NCI-H510A (cell line): ENCODE measurements around the gene EPN2.

ENCODE experiments used
- DNase-seq: peaks from one replicate; lab custom pipeline; 2025; lab: John Stamatoyannopoulos, UW

The EPN2 gene

DNA sequence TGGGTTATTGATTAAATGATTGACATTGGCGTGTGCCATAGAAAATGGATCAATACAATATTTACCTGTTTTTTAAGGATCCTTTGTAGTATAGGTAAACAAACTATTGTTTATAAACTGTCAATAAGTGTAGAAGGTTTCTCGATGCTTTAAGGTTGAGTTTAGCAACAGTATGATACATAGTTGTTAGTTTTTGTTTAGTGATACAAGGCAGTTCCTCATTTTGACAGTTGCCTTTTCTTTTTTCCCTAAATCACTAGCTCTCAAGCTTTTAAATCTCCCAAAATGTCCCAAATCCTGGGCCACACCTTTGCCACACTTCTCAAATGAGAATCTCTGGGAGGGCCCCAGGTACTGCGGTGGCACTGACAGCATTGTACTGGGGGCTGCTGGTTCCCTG lies 57.3 kb downstream of the EPN2 start:
- DNase-seq: no peak

DNA sequence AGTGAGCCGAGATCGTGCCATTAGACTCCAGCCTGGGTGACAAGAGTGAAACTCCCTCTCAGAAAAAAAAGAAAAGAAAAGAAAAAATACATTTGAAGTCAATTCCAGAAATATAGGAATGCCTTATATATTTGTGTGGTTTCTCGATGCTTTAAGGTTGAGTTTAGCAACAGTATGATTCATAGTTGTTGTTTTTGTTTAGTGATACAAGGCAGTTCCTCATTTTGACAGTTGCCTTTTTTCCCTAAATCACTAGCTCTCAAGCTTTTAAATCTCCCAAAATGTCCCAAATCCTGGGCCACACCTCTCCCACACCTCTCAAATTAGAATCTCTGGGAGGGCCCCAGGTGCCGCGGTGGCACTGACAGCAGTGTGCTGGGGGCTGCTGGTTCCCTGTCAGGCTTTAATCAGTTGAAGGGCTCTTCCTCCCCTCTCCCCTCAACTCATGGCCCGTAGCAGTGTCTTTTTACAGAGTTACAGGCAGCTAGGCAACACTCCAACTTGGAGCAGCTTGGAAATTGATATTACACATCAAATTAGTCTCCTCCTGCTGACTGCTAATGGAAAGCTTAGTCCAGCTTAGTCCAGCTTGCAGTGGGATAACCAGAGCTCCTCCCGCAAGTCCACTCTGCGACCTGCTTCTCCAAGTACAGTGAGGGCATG lies 58.4 kb downstream of the EPN2 start:
- no peak for DNase-seq

DNA sequence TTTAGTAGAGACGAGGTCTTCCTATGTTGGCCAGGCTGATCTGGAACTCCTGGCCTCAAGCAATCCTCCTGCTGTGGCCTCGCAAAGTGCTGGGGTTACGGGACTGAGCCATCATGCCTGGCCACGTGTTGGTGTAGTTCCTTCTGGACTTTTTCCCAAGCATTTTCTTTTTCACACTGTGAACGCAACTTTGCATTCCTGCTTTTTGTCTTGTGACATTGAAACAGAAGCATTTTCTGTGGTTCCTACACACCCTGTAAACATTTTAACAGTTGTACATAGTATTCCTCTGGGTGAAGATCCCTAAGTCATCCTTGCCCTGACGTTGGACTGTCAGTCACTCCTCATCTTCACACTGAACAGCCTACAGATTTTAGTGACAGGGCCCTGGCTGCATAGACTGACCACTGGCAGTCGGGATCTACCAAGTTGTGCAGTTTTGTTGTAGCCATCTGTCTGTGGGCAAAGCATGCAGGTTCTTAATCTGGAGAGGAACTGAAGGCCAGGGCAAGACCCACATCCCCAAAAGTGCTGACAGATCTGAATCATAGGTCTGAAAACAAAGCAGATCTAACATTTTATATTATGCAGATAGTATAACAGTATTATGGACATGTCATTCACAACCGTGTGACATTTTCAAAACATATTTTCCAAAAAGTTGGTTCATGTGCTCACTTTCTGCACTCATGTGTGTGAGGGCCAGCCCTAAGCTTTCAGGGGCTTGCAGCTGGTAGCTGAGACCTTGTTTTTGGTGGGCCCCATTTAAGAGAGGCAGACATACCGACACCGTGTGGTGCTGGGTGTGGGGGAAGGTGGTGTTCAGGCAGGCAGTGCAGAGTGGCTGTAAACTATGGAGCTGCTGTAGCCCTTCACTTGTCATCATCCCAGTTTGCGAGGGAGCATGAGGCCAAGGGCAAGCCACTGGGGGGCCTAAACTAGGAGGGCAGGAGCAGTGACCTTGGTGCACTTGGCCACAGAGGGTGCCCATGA lies 59.9 kb downstream of the EPN2 start:
- no peak for DNase-seq

DNA sequence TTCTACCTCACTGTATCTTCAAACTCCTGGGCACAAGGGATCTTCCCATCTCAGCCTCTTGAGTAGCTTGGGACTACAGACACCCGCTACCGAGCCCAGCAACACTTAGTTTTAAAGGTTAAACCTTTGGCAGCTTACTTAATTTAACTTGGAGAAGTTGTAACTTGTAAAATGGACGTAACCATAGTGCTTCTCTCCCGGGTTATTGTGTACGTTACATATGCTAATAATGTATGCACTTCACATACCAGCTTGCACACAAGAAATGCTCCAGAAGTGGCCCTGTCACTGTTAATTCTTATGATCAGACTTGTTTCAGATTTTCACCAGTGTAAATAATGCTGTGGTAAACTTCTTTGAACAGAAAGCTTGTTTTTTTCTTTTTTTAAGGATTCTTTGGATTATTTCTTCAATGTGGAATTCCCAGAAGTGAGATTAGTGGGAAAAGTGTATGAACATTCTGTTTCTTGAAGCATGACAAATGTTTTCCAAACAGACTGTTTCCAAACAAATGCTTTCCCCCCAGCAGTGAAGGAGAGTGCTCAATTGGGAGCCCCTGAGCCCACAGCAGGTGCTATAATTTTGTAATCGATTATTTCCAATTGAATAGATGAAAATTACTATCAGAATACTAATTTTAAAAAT lies 61.5 kb downstream of the EPN2 start:
- DNase-seq: no peak

DNA sequence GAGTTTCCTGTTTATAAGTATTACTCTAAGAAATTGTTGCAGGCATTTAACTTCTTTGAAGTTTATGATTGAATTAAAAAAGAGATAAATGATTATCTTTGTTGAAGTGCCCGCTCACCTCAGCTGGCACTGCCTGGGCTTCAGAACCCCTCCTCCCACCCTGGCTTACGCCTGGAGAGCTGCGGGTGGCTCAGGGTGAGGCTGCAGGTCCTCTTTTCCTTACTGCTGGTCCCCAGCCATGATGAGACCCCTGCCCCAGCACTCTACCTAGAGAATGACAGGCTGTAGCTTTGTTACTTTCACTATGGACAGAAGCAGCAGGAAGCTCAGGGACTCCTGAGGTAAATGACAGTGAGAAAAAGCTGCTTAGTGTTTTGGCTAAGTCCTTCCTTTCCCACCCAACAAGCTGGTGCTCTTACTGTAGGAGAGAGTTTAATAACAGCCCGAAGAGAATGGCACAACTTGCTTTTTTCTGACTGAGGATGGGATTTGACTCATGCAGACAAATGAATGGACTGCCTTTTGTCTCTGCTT lies 62.1 kb downstream of the EPN2 start:
- DNase-seq: no peak

DNA sequence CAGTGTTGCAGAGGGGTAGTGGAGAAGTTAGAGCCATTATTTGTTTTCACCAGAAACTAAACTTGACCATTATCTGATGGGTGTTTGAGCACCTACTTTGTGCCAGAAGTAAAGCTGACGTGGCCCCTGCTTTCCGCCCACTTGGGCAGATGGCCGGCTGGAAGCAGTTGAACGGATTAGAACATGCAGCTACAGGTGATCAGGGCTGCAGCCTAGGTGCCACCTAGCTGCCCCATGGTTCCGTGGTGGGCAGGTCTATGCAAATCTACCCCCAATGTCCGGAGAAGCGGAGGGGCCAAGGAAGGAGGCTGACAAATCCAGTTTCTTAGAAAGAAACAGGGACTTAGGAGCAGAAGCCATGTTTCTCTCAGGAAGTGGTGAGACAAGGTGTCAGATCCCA lies 62.7 kb downstream of the EPN2 start:
- no peak for DNase-seq

DNA sequence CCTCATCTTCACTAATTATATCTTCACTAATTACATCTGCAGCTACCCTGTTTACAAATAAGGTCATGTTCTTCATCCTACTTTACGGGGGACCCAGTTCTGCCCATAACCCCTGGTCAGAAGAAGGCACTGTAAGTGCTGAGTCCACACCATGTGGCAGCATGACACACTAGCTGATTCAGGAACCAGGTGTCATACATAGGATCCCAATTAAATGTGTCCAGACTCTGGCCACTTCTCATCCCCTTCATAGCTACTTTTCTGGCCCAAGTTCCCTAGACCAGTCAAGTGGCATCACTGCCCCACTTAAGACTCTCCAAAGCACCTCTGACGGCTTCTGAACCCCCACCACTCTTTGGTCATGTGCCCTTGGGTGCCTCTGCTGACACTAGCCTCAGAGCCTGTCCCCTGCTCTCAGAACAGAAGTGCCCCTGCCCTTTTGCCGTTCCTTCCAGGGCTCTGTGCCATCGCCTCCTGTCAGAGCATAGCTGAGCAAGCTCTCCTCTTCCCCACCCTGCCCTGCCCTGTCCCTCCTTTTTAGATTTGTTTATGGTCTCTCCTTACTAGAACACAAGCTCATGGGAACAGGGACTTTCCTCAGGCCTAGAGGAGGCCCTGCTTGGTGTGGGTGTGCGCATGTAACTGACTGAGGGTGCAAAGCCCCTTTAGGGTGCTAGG lies 64.2 kb downstream of the EPN2 start:
- DNase-seq: no peak

DNA sequence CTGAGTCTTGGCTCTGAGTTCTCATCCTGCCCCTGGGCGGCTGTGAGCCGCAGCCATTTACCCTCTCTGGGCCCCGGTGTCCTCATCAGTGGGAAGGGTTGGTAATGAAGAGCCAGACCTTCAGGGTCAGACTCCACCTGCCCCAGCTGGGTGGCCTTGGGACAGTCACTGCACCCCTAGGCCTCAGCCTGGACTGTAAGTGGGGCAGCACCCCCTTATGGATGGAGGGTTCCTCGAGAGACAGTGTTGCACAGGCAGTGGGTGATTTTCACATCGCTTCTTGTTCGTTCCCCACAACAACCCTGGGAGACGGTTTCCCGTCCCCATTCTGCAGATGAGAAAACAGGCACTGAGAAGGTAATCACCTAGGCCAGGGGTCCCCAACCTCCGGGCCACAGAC lies 64.8 kb downstream of the EPN2 start:
- no peak for DNase-seq

DNA sequence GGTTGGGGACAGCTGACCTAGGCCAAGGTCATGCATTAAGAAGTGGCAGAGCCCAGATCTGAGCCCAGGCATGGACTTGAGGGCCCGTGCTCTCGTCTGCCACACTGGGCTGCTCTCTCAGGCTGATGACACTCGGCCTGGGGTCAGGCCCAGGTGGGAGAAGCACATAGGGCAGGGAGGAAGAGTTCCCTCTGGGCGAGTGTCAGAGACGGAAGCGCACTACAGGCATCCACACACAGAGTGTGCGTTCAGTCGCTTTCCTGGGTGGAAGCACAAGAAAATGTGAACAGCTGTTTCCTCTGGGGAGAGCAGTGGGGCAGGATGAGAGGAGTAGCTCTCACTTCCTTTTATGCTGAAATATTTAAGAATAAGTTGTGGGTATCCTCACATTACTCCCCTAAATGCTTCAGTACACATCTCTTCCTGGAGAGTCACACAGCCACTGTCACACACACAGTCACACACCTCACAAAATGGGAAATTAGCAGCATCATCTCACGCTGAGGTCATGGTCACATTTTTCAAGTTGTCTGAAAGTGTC lies 65.7 kb downstream of the EPN2 start:
- DNase-seq: no peak

DNA sequence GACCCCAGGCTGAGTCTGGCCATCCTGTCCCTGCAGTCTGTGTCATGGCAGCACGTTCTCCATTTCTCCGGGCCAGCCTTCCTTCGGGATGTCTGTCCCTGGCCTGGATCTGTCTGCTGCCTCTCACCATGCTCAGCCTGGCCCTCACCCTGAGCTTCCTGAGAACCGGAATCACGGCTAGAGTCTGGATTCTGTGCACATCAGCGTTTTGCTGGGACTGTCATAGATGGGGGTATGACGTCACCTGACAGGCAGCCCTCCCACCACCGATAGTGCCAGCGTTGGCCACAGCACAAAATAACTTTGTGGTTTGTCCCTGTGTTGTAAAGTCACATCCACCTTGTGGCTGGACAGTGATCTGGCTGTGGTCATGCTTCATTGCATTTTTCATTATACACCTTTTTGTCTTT lies 66.2 kb downstream of the EPN2 start:
- no peak for DNase-seq

DNA sequence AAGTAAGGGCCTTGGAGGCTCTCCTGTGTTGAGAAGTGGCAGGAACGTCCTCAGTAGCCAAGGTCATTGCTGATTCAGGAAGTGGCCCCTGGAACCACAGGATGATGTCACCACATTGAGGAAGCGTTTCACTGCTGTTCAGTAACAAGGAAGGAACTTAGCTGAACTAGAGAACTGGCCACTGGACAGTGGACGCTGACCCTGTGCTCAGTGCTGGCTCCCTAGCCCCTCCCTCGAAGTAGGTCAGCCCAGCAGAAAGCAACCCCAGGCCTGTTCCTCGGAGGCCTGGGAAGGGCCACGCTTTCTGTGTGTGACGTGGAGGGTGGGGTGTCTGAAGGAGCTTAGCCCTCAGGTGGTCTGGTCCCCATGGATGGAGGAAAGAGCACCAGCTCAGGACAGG lies 67.0 kb downstream of the EPN2 start:
- DNase-seq: no peak

DNA sequence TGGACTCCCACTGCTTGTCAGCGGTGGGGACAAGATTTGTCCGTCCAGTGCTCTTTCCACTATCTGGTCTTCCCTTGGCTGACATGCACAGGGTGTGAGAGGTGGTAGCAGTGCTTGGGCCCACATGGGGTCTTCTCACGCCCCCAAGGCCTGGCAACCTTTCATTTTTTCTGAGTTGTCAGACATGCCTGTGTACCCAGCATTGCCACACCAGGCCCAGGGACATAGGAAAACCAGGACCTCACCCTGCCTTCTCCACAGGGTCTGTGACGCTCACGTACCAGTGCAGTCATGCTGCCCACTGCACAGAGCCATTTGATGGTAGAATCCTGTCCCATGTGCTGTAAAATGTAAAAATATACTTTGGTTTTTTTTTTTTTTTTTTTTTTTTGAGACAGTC lies 67.6 kb downstream of the EPN2 start:
- DNase-seq: no peak

DNA sequence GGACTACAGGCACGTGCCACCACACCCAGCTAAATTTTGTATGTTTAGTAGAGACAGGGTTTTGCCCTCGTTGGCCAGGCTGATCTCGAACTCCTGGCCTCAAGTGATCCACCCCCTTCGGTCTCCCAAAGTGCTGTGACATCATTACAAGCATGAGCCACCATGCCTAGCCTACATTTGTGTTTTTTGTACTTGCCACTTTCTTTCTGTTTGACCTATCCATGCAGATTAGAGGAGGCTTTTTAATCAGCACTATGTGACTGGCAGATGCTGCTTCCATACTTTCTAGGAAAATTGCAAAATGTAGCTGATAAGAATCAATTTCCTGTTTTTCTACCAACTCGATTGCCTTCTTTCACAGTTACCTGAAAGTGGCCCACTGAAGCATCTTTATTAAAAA lies 68.1 kb downstream of the EPN2 start:
- no peak for DNase-seq

DNA sequence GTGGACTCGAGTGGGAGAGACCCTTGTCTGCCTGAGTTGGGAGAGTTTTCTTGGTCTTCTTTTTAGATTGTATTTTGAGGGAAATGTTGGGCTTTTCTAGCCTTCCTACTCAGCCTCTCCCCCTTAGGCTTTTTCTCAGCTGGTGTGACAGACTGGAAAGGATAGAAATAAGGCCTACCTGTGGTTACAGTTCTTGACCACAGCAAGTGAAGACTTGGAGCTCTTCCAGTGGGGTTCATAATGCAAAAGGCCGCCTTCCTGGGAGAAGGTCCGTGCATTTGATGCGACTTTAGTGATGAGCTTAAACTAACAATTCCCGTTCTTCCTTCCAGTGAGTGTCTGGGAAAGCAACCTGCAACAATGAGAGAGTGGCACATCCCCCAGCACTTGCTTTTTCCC lies 68.6 kb downstream of the EPN2 start:
- DNase-seq: no peak

DNA sequence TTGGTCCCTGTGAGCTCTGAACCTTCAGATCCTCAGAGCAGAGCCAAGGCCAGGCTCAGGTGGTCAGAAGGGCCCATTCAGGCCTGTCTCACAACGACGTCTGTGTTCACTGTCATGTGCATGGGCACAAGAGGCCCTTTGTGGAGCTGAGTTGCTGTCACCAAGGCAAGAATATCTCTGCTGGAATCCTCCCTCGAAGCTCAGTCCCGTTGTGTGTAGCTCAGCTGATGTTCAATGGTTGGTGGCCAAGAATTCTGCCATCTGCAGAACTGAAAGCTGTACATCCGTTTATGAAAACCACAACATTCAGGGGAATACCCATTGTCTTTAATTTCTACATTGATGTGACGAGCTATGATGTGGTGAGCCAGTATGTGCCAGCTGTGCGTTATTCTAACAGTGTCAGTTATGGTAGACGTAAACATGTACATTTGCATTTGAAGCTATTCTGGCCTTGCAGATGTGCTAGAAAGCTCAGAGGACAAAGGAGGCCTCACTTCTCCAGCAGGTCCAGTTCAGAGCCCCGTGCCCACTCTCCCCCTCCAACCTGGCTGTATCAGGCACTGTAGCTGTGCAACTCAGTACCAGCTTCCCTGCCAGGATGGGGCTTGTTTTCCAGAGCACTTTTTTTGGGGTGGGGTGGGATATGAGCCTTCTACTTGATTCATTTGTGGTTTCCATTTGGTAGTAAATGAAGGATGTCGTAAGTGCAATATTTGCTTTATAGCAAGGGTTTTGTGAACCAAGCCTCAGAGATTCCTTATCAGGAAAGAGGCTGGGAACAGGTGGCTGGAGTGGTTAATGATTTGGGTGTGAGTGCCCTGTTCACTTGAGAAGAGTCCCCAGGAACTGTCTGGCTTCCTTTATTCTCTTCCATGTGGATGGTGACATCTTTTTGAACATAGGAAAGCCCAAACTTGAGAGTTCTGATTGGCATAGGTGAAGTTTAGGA lies 69.3 kb downstream of the EPN2 start:
- DNase-seq: no peak

DNA sequence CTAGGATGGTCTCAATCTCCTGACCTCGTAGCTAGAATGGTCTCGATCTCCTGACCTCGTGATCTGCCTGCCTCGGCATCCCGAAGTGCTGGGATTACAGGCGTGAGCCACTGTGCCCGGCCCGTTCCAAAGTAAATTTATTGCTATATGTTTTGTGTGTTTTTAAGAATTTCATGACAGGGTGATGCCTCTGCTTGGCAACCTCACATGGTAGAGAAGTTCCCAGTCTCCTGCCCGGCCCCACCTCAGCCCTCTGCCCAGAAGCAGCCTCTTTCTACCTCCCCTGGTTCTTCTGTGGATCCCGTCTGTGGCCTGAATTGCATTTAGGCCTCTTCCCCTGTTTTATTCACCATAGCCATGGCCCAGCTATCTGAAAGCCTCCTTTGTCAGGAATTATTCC lies 70.4 kb downstream of the EPN2 start:
- DNase-seq: no peak

DNA sequence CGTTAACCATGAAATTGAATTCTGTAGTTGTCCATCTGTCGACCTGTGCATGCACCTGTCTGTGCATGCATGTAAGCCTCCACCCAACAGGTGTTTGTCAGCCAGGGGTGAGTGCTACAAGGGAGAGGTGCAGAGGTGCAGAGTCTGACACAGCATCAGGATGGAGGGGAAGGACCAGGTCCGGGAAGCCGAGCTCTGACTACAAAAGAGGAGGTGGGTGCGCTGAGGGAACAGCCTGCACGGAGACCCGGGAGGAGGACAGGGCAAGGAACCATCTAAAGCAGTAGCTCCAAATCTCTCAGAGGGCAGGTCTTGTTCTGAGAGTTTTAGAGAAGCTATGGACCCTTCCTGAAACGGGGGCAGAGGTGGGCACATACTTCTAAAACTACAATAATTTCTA lies 71.2 kb downstream of the EPN2 start:
- no peak for DNase-seq

DNA sequence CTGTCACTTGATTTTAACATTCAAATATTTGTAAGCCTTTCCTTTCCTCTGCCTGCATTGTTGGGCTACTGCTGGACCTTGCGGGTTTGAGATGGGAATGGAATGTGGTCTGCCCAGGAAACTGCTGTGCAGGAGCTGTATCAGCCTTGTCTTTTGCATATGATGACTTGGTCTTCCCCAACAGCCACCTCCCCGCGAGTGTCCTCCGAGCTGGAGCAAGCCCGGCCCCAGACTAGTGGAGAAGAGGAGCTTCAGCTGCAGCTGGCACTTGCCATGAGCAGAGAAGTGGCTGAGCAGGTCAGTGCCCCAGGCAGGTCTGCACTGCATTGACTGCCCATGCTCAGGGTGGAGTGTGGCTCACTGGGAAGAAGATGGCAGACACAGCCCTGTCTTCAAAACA lies 72.5 kb downstream of the EPN2 start:
- DNase-seq: no peak

DNA sequence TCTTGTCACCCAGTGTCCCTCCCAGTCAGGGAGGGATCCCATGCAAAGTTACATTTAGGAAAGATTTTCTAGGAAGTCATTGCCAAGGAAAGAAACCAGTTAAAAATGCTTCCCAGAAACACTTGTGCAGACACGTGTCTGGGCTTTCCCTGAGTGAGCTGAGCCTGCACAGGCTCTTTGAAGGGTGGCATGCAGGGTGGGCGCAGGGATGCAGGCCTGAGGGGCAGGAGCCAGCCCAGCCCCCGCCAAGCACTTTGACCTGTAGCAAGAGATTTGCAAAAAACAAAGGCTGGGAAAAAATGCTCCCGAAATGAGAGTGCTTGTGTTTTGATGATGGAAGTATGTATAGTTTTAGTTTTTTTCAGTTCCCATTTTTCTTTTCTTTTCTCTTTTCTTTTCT lies 73.0 kb downstream of the EPN2 start:
- DNase-seq: no peak

DNA sequence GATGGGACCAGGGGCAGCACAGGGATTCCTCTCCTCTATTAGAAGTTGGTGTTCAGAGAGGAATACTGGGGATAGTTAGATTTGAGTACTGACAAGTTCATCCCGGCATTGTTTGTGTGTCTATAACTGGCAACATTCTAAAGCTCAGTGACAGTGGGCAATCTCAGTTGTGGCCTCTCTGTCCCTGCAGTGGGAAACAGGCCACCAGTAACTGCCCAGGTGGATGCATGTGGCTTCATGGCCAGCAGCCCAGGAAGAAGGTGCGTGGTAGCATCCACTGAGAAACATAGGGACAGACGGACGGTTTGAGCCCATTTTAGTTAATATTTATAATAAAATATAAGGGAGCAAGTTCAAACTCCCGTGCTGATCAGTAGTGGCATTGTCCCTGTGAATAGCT lies 73.8 kb downstream of the EPN2 start:
- no peak for DNase-seq
